ENCODE results near the gene FAM228B.
A peak's percentile ranks its signal among the peaks of the same experiment; 100 is the strongest.
"Not testable (repeated sequence)": the region's sequence is repeated elsewhere in the genome, so short reads cannot be mapped to it uniquely, and the experiment has no call there.

The FAM228B gene

GRCh38 chr2:24123195-24123921, at the start of gene FAM228B, which contains the start of gene PFN4:
FAM228B (plus strand) TSS chr2:24123469; CDS start chr2:24124362, 893 bp downstream.
PFN4 (minus strand) TSS chr2:24123334; CDS start chr2:24122535, 799 bp downstream.
- peak; percentile 39 for DNase-seq (ENCODE audit: low read depth)

GRCh38 chr2:24073816-24074215, 49.5 kb upstream of the FAM228B start:
- DNase-seq (ENCODE audit: low read depth), result no peak

DNA sequence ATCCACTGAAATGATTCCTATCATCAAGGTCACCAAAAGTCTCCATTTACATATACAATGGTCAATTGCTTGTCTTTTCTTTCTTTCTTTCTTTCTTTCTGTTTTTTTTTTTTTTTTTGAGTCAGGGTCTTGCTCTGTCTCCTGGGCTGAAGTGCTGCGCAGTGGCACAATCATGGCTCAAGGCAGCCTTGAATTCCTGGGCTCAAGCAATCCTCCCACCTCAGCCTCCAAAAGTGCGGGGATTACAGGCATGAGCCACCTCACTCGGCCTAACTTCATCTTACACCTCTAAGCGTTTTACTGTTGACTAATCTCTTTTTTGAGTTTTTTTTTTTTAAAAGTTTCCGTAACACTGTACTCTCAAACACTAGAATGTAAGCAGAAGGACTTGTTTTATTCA, 48.0 kb upstream of the FAM228B start:
- no peak for DNase-seq (ENCODE audit: low read depth)

DNA sequence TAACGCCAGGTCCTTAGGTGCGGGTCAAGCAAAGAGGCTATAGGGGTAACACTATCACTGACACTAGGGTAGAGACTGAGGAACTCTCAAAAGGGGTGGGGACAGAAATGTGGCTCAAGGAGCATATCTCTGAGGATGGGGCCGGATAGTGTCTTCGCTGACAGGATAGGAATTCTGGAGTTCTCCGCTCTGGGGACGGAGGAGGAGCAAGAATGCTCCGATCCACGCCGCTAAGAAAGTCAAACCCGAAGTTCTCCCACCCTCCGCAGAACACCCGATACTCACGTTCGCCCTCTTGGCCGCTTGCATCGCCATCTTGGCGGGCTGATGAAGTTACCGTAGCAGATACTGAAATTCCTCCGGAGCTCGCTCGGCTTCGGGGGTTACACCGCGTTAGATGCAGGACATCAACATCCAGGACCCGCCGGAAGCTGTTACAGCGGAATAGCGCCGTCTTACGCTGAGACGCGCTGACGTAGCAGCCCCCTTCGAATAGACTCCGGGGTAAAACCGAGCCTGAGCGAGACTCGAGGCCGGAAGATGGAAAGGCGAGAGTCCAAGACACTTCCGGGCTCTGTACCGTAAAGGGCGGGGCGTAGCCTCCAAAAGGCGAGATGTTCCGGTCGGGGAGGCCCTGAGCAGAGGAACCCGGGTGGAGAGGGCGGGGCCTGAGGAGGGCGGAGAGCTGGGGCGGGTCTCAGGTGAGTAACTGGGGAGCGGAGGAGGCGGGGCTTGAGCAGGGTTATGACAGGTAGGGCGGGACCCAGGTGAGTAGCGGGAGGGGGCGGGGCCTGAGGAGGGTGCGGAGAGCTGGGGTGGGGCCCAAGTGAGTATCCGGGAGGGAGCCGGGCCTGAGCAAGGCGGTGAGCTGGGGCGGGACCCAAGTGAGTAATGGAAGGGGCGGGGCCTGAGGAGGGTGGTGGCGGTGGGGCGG, 47.1 kb upstream of the FAM228B start, which contains the start of gene SF3B6:
Gene SF3B6 (minus strand): TSS at position 412 of the 934 bp plus-strand sequence. CDS start 97 bp downstream, at position 315.
- peak; percentile 99 for DNase-seq (ENCODE audit: low read depth)

DNA sequence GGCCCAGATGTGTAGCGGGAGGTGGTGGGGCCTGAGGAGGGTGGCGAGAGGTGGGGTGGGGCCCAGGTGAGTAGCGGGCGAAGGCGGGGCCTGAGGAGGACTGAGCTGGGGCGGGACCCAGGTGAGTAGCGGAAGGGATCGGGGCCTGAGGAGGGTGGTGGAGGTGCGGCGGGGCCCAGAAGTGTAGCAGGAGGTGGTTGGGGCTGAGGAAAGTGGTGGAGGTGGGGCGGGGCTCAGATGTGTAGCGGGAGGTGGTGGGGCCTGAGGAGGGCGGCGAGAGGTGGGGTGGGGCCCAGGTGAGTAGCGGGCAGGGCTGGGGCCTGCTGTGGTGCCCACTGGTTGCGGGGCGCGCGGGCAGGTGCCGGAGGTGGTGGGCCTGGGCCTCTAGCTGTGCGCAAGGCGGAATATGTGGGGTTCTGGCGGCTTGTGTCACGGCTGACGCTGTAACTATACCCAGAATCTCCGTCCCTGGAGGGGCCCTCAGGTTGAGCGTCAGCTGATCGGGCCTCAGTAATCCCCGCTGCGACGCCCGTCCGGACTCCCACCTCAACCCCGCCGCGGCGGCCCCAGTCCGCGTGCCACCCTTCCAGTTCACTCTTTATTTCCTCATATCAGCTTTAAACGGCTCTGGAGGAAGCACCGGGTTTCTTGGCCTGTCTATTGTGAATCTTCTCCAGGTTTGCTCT, 46.3 kb upstream of the FAM228B start:
- no peak for DNase-seq (ENCODE audit: low read depth)

DNA sequence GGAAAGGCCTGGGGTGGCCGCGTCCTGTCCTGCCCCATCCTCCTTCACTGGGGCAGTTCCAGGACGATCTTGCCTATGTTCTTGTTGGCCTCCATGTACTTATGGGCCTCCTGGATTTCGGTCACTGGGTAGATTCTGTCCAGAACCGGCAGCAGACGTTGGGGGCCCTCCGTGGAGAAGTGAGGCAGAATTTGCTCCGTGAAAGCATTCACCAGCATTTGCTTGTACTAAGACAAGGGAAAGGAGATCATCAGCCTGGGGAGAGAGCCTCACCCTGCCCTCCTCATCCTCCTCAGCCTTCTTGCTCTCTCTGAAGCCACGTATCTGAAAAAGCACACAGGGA, 45.8 kb upstream of the FAM228B start:
- no peak for DNase-seq (ENCODE audit: low read depth)

GRCh38 chr2:24077879-24078278, 45.4 kb upstream of the FAM228B start:
- DNase-seq (ENCODE audit: low read depth), result no peak

DNA sequence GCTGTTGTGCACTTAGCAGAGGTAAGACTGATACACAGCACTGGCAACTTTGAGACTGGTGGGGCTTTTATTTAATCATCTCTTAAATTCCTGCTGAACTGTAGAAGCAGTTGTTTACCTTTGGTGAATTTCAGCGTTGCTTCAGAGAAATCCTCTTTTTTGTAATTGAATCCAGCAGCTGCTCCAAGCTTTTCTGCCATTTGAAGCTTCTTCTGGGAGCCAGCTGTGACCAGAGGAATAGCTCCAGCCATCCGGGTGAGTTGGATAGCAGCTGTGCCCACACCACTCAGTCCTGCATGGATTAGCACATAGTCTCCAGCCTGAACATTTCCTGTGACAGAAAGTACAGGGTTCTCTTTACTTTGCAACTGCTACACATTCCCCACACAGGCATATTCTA, 42.6 kb upstream of the FAM228B start:
- no peak for DNase-seq (ENCODE audit: low read depth)

DNA sequence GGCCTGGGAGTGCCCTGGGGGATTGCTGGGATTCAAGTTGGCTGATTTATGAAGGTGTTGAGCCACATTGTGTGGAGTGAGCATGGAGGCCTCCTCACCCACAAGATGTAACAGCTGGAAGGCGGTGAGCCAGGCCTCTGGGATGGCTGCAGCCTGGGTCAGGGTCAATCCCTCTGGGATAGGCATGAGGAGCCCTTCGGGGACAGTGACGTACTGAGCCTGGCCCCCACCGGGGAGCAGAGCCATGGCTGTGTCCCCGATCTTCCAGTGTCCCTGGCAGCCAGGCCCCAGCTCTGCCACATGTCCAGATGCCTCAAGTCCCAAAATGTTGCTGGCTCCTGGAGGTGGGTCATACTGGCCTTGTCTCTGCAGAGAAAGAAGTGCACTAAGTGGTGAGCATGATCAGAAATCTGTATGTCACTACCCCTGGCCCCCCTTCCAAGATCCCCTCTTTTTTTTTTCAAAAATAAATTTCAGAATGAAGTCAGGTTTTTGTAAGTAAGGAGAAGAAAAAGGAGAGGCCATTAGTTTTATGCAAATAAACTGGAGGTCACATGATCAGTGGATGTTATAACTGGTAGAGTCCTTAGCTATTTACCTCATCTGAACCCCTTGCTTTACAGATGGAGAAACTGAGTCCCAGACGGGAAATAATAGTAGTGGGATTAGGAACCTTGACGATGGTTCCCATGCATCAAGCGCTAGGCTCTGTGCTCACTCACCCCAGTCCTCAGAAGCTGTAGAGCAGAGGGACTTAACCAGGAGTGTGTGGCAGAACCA, 40.3 kb upstream of the FAM228B start:
- DNase-seq (ENCODE audit: low read depth), result no peak

GRCh38 chr2:24083567-24084385, 39.5 kb upstream of the FAM228B start:
- no peak for DNase-seq (ENCODE audit: low read depth)

DNA sequence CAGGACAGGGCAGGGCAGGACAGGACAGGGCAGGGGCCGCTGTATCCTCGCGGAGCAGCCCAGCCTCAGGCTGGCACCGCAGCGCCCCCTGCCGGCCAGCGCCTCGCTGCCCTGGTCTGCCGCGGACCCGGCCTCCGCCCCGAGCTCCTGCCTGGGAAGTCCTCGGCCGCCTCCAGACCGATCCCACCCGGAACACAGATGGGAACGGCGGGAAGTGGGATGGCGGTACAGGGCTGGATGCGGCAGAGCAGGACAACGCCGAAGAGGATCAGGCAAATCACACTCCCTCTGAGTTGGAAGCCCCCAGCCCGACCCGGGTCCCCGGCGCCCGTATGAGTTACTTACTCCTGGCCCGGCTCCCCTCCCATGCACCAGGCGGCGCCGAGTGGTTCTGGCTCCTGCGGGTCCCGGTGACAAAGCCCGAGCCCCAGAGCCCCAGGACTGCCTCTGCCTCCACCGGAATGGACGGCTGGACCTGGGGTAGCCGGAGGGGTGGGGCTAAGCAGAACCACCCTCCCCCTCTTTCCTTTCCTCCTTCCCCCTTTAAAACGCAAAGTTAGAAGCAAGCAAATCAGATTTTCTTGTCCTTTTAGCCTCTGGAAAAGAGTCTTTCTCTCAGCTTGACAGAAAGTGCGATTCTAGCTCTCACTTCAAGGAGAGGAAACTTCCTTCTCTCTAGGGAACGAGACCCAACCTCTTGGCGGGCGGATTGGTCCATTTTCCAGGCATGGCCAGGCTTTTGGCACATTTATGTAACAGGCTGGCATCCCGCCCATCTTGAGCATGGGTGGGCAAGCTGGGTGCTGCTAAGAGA, 38.7 kb upstream of the FAM228B start, which contains the start of gene TP53I3:
Gene TP53I3 (minus strand): TSS at position 449 of the 814 bp plus-strand sequence. CDS start 508 bp downstream, outside the sequence.
- peak; percentile 71 for DNase-seq (ENCODE audit: low read depth)

DNA sequence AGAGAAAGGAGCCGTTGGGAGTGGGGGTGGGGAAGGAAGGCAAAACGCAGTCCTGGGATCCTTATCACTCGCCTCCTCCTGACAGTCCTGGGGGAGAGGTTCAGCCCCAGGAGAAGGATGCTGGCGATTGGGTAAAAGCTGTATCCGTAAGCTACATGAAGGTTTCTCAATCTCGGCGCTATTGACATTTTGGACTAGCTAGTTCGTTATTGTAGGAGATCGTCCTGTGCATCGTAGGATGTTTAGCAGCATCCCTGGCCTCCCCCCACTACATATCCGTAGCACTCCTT, 38.1 kb upstream of the FAM228B start:
- DNase-seq (ENCODE audit: low read depth), result no peak

DNA sequence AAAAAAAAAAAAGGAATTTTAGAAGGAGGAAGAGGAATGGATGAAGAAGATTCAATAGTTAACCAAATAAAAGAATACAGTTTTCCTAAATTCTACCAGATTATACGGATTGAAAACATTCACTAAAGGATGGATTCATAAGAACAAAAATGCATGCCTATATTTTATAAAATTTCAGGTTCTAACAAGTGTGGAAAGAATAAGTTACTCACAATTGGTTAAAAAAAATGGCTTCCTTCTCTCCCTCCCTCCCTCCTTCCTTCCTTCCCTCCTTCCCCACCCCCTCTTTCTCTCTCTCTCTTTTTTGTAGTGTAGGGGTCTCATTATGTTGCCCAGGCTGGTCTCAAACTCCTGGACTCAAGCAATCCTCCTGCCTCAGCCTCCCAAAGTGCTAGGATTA, 37.0 kb upstream of the FAM228B start:
- no peak for DNase-seq (ENCODE audit: low read depth)

GRCh38 chr2:24087032-24087431, 36.2 kb upstream of the FAM228B start:
- no peak for DNase-seq (ENCODE audit: low read depth)

DNA sequence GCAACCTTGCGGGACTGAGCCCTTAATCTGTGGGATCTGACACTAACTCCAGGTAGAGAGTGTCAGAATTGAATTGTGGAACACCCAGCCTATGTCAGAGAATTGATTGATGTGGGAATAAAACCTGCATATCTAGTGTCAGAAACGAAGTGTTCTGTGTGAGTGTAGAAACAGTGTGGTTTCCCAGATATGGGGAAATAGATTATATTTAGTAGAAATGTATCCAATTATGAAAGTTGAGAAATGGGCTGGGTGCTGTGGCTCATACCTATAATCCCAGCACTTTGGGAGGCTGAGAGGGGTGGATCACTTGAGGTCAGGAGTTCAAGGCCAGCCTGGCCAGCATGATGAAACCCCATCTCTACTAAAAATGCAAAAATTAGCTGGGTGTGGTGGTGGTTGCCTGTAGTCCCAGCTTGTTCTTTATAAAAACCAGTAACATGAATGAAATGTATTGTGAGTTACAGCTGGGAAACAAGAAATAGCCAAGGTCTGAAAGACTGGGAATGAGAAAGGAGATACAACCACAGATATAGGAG, 34.4 kb upstream of the FAM228B start:
- no peak for DNase-seq (ENCODE audit: low read depth)

DNA sequence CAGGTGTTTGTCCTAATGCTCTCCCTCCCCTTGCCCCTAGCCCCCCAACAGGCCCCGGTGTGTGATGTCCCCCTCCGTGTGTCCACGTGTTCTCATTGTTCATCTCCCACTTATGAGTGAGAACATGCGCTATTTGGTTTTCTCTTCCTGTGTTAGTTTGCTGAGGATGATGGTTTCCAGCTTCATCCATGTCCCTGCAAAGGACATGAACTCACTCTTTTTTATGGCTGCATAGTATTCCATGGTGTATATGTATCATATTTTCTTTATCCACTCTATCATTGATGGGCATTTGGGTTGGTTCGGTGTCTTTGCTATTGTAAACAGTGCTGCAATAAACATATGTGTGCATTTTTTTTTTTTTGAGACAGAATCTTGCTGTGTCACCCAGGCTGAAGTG, 30.0 kb upstream of the FAM228B start:
- DNase-seq (ENCODE audit: low read depth), result not testable (repeated sequence)

DNA sequence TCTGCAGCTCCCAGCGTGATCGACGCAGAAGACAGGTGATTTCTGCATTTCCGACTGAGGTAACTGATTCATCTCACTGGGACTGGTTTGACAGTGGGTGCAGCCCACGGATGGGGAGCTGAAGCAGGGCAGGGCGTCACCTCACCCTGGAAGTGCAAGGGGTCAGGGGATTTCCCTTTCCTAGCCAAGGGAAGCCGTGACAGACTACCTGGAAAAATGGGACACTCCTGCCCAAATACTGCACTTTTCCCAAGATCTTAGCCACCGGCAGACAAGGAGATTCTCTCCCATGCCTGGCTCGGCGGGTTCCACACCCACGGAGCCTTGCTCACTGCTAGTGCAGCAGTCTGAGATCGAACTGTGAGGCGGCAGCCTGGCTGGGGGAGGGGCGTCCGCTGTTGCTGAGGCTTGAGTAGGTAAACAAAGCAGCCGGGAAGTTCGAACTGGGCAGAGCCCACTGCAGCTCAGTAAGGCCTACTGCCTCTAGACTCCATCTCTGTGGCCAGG, 28.0 kb upstream of the FAM228B start:
- DNase-seq (ENCODE audit: low read depth), result not testable (repeated sequence)

DNA sequence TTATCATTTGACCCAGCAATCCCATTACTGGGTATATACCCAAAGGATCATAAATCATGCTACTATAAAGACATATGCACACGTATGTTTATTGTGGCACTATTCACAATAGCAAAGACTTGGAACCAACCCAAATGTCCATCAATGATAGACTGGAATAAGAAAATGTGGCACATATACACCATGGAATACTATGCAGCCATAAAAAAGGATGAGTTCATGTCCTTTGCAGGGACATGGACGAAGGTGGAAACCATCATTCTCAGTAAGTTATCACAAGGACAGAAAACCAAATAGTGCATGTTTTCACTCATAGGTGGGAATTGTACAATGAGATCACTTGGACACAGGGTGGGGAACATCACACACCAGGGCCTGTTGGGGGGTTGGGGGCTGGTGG, 22.5 kb upstream of the FAM228B start:
- DNase-seq (ENCODE audit: low read depth), result not testable (repeated sequence)

GRCh38 chr2:24101992-24102391, 21.3 kb upstream of the FAM228B start:
- no peak for DNase-seq (ENCODE audit: low read depth)

All from activated T-cell treated with anti-CD3 and anti-CD28 coated beads for 1 hour (primary cell).